GM18498 (cell line): ENCODE measurements around the gene ATF7.
A peak's percentile ranks its signal among the peaks of the same experiment; 100 is the strongest.
"Not testable (repeated sequence)": the region's sequence is repeated elsewhere in the genome, so short reads cannot be mapped to it uniquely, and the experiment has no call there.

ENCODE experiments used
- ATAC-seq: cut with Tn5 transposase; IDR thresholded peaks from one replicate; pipeline ENCODE4 v1.9.1; 2021; ENCODE audit warnings: mild to moderate bottlenecking, moderate library complexity; ENCODE audit not compliant: unreplicated experiment

ATF7 gene

GRCh38 chr12:53627919-53628318 lies 1.7 kb upstream of the ATF7 start:
- no peak for ATAC-seq

DNA sequence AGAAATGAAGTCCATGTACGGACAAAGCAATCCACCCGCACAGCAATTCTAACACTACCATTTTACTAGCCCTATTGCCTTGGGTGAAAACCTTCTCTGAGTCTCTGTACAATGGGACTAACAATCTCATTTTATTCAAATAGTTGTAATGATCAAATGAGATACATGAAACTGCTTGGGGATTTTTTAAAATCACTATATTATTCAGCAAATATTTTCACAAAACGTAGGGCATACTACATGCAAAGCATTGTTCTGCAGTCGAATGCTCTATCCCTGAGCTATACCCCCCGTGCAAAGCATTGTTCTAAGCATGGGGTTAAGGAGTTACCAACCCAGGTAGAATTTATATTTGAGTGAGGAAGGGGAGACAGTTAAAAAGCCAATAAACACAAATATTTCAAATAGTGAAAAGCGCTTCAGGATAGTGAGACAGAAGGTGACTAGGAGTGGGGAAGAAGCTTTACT lies 554 bp upstream of the ATF7 start:
- peak; percentile 2 for ATAC-seq

GRCh38 chr12:53625373-53625945 lies 723 bp downstream of the ATF7 start:
- ATAC-seq = no peak

DNA sequence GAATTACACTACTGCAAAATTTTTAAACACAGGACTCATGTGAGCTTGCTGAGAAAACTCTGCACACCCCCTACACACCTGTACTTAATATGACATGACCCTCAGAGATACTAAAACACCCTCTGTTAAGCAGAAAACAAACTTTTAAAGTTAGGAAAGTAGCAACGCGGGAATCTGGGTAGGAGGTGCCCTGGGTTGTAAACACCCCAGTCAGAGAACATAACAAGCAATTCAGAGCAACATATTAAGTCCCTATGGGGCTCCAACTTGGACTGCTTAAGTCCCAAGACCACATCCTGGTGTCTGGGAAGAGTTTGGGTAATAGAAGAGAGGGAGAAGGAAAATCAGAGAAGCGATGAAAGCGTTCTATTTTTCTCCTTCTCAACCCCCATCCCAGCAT lies 1.2 kb downstream of the ATF7 start:
- no peak for ATAC-seq

GRCh38 chr12:53624458-53624857 lies 1.7 kb downstream of the ATF7 start:
- ATAC-seq = no peak

- ATAC-seq = no peak
Measured at GRCh38 chr12:53623548-53624385, 2.4 kb downstream of the ATF7 start.

GRCh38 chr12:53622724-53623123 lies 3.5 kb downstream of the ATF7 start:
- ATAC-seq = no peak

DNA sequence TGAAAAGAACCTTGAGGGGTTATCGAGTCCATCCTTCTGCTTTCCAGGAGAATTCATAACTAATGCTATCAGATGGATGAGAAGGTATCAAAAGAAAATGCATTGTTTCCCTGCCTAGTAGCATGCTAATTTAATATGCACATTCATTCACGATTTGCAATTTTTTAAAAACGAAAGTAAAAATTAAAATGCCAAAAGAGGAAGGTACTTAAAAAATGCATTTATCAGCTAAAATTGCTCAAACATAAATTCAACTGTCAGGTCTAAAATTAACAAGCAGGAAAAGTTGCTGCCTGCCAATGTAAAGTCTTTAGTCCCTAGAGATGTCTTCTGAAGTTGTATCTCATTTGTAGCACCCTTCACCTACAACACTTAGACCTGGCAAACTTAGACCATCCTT lies 7.9 kb downstream of the ATF7 start:
- ATAC-seq = no peak

DNA sequence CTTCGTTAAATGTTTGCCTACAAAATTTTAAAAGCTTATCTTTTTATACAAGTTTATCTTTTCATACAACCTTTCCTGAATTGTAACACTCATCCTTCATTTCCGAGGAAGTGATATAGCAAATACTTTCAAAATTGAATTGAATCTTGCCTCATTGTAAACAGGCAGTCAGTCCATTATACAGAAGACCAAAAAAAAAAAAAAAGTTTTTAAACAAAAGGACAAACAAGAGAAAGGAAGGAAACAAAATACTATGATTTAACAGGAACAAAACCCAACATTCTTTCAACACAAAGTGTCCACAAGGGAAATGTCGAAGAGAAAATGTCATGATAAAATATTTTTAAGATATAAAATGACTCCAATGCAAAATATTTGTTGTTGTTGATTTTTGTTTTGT lies 8.5 kb downstream of the ATF7 start:
- no peak for ATAC-seq

- no peak for ATAC-seq
Measured at GRCh38 chr12:53616950-53617349, 9.2 kb downstream of the ATF7 start.

- ATAC-seq = no peak
Measured at GRCh38 chr12:53613821-53614220, 12.4 kb downstream of the ATF7 start.

GRCh38 chr12:53612978-53613377 lies 13.2 kb downstream of the ATF7 start:
- ATAC-seq = no peak

- no peak for ATAC-seq
Measured at GRCh38 chr12:53611304-53611703, 14.9 kb downstream of the ATF7 start.

DNA sequence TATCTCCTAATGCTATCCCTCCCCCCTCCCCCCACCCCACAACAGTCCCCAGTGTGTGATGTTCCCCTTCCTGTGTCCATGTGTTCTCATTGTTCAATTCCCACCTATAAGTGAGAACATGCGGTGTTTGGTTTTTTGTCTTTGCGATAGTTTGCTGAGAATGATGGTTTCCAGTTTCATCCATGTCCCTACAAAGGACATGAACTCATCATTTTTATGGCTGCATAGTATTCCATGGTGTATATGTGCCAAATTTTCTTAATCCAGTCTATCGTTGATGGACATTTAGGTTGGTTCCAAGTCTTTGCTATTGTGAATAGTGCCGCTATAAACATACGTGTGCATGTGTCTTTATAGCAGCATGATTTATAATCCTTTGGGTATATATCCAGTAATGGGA lies 19.5 kb downstream of the ATF7 start:
- not testable (repeated sequence) for ATAC-seq

DNA sequence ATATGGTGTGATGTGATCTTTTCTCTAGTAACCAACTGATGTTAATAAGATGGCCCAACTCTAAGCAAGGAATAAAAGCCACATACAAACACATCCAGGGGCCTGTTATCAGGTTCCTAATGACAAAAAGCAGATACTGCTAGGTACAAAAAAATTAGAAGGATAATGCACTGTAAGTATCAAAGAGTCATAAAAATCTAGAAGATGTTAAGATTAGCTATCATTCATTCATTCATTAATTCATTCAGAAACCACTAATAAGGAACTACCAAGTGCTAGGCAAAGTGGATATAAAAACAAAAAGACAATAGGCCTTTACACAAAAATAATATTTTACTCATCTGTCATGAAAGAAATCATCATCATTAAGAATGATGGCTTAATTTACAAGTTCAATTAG lies 21.6 kb downstream of the ATF7 start:
- no peak for ATAC-seq

- no peak for ATAC-seq
Measured at GRCh38 chr12:53603804-53604203, 22.4 kb downstream of the ATF7 start.

GRCh38 chr12:53603196-53603595 lies 23.0 kb downstream of the ATF7 start:
- ATAC-seq = no peak

GRCh38 chr12:53602176-53602864 lies 23.9 kb downstream of the ATF7 start:
- no peak for ATAC-seq

- no peak for ATAC-seq
Measured at GRCh38 chr12:53601296-53601847, 24.8 kb downstream of the ATF7 start.

- ATAC-seq = no peak
Measured at GRCh38 chr12:53600490-53601295, 25.5 kb downstream of the ATF7 start.

GRCh38 chr12:53599579-53599978 lies 26.6 kb downstream of the ATF7 start:
- no peak for ATAC-seq
